Stimulated activated CD4-positive, alpha-beta T cell treated with anti-CD3 and anti-CD28 coated beads, Interleukin-1b, Interleukin-23, amount 100 ng/mL, for 48 hours (primary cell): ENCODE data around the gene DLX4.

Source experiments
- DNase-seq: peaks from one replicate; pipeline ENCODE4 v3.0.0-alpha.2; 2020

DLX4 gene

GRCh38 chr17:50021681-50022370 lies 52.8 kb downstream of the DLX4 start:
- no peak for DNase-seq

GRCh38 chr17:50022463-50023130 lies 53.6 kb downstream of the DLX4 start:
- DNase-seq = no peak

- DNase-seq = no peak
Observed at GRCh38 chr17:50023520-50023919, 54.5 kb downstream of the DLX4 start.
